ENCODE measurements around the gene ACP3. TPM values are rescaled to one million over a fixed set of nuclear protein-coding genes. Genes with fewer than 3 reads are reported as not detected.

Gene ACP3
- total RNA-seq, 1 donor from 2014 or later, result not detected

GRCh38 chr3:132404276-132404675 lies 87.1 kb downstream of the ACP3 start:
- DNase-seq (ENCODE audit: extremely low read depth, low read depth, low spot score), result no peak

DNA sequence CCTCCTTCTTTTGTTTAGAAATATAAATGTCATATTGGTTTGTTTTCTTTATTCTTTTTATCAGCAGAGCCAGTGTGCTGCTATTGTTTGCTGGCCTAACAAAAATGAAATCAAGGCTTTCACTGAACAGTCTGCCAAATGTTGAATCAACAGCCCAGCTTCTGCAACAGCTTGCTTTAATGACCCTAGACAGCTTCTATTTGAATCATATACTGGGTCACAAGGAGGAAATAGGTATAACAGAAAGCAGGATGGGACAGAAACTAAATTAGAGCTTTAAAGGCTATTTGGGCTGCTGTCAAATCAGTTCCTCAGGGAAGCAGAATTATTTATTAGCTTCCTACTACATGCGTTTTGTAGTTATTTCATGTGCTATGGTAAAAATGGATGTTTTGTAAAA lies 88.0 kb downstream of the ACP3 start:
- no peak for DNase-seq (ENCODE audit: extremely low read depth, low read depth, low spot score)

GRCh38 chr3:132405609-132406299 lies 88.5 kb downstream of the ACP3 start:
- DNase-seq (ENCODE audit: extremely low read depth, low read depth, low spot score), result no peak

DNA sequence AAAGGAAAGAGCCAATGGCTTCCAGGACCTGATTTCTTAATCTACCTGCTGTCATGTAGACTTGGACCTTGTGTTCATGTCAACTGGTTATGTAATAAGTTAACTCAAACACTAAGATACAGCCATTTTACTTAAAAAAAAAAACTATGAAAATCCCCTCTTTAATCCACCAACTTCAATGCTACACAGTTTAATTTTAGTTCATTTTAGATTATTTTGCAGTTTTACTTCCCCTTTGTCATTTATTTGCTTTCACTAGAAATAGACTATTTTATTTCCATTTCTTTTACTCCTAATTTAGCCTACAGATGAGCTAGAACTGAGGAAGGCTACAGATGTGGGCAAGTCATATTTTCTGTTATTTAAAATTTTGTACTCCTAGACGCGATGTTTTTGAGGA lies 89.4 kb downstream of the ACP3 start:
- no peak for DNase-seq (ENCODE audit: extremely low read depth, low read depth, low spot score)

- DNase-seq (ENCODE audit: extremely low read depth, low read depth, low spot score), result no peak
Measured at GRCh38 chr3:132407025-132407424, 89.8 kb downstream of the ACP3 start.

Other genes with a start within 250 kb of the ACP3 start
- gene DNAJC13, start 100.1 kb downstream of the ACP3 start, total RNA-seq, result 40.8 and 49.9 TPM in 2 replicates